Cortex of kidney (tissue), 1 donor: ENCODE results near the gene BLACAT1.
"Not testable (repeated sequence)": the region's sequence is repeated elsewhere in the genome, so short reads cannot be mapped to it uniquely, and the experiment has no call there.

ENCODE experiments used
- DNase-seq: peaks from one replicate; lab custom pipeline; 2025; lab: John Stamatoyannopoulos, UW

BLACAT1 gene

GRCh38 chr1:205484985-205485967, 29.4 kb upstream of the BLACAT1 start:
- no peak for DNase-seq

DNA sequence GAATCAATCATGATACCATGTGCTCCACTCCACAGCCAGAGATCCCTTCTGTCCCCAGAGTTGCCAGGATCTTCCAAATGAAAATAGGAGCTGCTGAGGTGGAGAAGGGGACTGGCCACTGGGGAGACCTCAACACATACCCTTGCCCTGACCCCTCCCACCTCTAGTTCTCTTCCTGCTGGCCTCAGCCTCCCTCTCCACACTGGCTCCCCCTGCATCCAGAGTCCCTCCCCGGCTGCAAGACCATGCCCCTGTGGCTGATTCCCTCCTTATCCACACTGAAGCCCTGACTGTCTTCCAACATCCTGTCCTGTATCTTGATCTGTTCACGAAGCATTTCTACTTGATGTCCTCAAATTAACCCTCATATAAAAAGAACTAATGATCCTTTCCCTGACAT, 27.5 kb upstream of the BLACAT1 start:
- DNase-seq = no peak

GRCh38 chr1:205482587-205482986, 26.7 kb upstream of the BLACAT1 start:
- not testable (repeated sequence) for DNase-seq

GRCh38 chr1:205481629-205482151, 25.8 kb upstream of the BLACAT1 start:
- no peak for DNase-seq

DNA sequence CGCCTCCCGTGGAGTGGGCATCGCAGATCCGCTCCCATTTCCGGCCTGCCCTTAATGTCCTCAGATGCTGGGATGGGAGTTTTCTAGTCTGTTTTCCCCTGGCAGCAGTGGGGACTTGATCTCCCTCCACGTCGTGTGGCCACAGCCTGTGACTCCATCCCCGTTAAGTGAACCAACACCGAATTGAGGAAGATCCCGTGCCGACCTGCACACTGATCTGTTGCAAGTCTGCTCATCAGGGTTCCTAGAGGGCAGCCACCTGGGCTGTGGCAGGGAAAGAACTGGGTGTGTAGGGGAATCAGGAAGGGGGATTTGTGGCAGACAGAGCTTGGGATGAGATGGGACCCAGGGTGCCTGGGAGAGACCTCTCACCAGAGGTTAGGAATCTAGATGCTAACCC, 25.4 kb upstream of the BLACAT1 start:
- DNase-seq = no peak

- DNase-seq = no peak
Measured at GRCh38 chr1:205480349-205480985, 24.6 kb upstream of the BLACAT1 start.

GRCh38 chr1:205478985-205479384, 23.1 kb upstream of the BLACAT1 start:
- DNase-seq = not testable (repeated sequence)

- DNase-seq = no peak
Measured at GRCh38 chr1:205477759-205478247, 22.0 kb upstream of the BLACAT1 start.

- no peak for DNase-seq
Measured at GRCh38 chr1:205477121-205477758, 21.4 kb upstream of the BLACAT1 start.

DNA sequence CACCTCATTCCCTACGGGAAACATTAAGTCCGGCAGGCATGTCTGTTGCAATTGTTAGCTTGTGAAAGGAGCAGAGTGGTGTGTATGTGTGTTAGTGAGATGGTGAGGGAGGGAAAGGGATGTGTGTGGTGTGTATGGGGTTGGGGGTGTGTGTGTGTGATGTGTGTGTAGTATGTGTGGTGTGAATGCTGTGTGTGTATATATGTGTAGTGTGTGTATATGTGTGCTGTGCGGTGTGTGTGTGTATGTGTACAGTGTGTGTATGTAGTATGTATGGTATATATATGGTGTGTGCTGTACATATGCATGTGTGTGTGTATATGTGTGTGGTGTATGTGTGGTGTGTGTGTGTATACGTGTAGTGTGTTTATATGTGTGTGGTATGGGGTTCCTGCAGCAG, 20.8 kb upstream of the BLACAT1 start:
- DNase-seq = no peak

DNA sequence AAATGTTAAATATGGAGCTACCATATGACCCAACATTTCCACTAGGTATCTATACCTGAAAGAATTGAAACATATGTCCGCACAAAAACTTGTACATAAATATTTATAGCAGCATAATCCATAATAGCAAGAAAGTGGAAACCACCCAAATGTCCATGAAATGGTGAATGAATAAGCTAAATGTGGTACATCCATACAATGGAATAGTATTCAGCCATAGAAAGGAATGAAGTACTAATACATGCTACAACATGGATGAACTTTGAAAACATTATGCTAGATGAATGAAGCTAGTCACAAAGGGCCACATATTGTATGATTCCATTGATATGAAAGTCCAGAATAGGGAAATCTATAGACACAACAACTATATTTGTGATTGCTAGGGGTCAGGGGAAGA, 20.0 kb upstream of the BLACAT1 start:
- DNase-seq = no peak

GRCh38 chr1:205474571-205474970, 18.7 kb upstream of the BLACAT1 start:
- no peak for DNase-seq

DNA sequence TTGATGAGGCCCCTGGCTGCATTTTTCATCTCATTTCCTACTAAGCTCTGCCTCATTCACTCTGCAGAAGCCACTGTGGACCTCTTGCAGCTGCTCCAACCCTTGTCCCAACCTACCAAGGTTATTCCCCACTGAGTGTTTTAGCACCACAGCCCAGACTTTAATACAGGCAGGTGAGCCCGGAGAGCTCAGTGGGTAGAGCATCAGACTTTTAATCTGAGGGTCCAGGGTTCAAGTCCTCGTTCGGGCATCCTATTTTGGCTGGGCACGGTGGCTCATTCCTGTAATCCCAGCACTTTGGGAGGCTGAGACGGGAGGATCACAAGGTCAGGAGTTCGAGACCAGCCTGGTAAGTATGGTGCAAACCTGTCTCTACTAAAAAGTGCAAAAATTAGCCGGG, 18.1 kb upstream of the BLACAT1 start:
- DNase-seq = no peak

DNA sequence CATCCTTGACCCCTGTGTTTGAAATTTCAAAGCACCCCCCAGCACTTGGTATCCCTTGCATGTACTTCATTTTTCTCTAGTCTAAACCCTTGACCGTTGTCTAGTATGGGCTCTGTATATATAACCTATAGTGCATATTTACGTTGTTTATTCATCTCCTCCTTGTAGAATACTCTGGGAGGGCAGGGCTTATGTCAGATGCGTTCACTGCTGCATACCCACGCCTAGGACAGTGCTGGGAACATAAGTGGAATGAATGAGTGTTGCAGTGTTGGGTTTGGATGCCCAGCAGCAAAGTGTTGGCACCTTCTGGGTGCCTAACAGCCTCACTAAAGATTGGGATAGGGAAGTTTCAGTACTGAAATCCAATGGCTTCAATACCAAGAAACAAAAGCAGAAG, 17.6 kb upstream of the BLACAT1 start:
- no peak for DNase-seq

- no peak for DNase-seq
Measured at GRCh38 chr1:205472737-205473441, 17.0 kb upstream of the BLACAT1 start.

GRCh38 chr1:205470131-205470530, 14.3 kb upstream of the BLACAT1 start:
- no peak for DNase-seq

- no peak for DNase-seq
Measured at GRCh38 chr1:205466595-205467220, 10.9 kb upstream of the BLACAT1 start.

GRCh38 chr1:205465392-205465791, 9.5 kb upstream of the BLACAT1 start:
- no peak for DNase-seq

DNA sequence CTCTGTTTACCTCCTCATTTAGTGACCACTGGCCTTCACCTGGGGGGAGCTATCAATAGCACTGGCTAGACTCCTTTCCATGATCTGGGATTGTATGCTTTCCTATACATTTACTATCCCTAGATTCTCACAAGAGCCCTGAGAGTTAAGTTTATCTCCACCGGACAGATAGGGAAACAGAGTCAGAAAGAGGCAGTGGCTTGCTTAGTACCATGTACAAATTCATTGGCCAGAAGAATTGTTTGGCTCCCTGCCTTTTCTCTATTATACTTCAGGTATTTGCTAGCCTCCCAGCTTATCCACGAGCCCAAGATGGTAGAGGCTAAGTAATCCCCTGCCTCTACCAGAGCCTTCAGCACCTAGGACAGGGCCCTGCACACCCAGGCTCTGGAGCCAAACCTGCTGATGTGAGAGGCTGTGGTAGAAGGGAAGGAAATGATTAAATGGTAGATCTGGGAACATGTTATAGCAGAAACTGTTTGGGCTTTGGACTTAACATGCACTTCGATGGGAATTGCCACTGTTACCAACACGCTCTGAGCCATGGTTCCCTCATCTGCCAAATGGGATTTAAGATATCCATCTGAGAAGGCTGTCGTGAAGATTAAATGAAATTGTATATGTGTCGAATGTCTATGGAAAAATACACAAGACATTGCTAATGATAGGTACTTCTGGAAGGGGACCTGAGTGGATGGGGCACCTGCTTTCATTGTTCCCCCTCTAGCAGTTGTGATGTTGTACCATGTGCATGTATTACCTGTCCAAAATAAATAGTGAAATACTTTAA, 3.1 kb upstream of the BLACAT1 start:
- DNase-seq = no peak
